Breast epithelium (tissue), 4 donors: ENCODE data around the gene RBBP8NL. TPM values are rescaled to one million over a fixed set of nuclear protein-coding genes. Genes with fewer than 3 reads are reported as not detected.

Experiments used
- DNase-seq, 2 donors: peaks; one replicate each; pipeline ENCODE4 v3.0.0-alpha.2; 2019; ENCODE audit warnings: low spot score in 2 of 2
- H3K27ac ChIP-seq, 2 donors: fragments of 200-600 bp; sonication (generic) in 1 of 2; one replicate each; pipeline ENCODE4 v1.5.1; 2016 to 2019; ENCODE audit warnings: mild to moderate bottlenecking in 1 of 2
- H3K27me3 ChIP-seq, 2 donors: fragments of 200-600 bp; sonication (generic) in 1 of 2; one replicate each; pipeline versions ENCODE4 v1.5.1 to v1.6.0; 2017 to 2019; ENCODE audit warnings: control low read depth in 1 of 2, mild to moderate bottlenecking in 1 of 2
- H3K36me3 ChIP-seq: fragments of 200-600 bp; one replicate; pipeline ENCODE4 v1.5.1; 2019
- H3K4me1 ChIP-seq, 2 donors: fragments of 200-600 bp; sonication (generic); one replicate each; pipeline ENCODE4 v1.5.1; 2016 to 2019; ENCODE audit warnings: control low read depth in 1 of 2
- H3K4me3 ChIP-seq, 3 donors: fragments of 200-600 bp; sonication (generic); 1 replicate in 2 of 3; 2 replicates in 1 of 3; pipeline ENCODE4 v1.5.1; 2016 to 2019; ENCODE audit warnings: mild to moderate bottlenecking in 3 of 3, moderate library complexity in 2 of 3
- H3K9me3 ChIP-seq, 2 donors: fragments of 200-600 bp; sonication (generic) in 1 of 2; one replicate each; pipeline ENCODE4 v1.5.1; 2016 to 2019; ENCODE audit warnings: control low read depth in 1 of 2
- CTCF ChIP-seq, 3 donors: fragments of 450-650 bp; IDR thresholded peaks; one replicate each; pipeline ENCODE4 v1.5.1; 2016 to 2017; ENCODE audit warnings: antibody characterized with exemption in 3 of 3, mild to moderate bottlenecking in 3 of 3, moderate library complexity in 3 of 3
- POLR2A ChIP-seq: fragments of 450-650 bp; IDR thresholded peaks from one replicate; pipeline ENCODE4 v1.6.1; 2016; ENCODE audit warnings: antibody characterized with exemption, mild to moderate bottlenecking, moderate library complexity
- POLR2AphosphoS5 ChIP-seq, 3 donors: sonication (generic); formaldehyde crosslinking; IDR thresholded peaks; one replicate each; pipeline ENCODE4 v1.6.1; 2017; ENCODE audit warnings: antibody characterized with exemption in 3 of 3
- intact Hi-C: fragments of 100-400 bp; cut with DNase I; formaldehyde crosslinking; loops from one replicate; pipeline ENCODE4 v1.15.1; 2023; ENCODE audit warnings: low total_unique reads
- total RNA-seq, 3 donors: library from RNA; depleted of rRNA; stranded (reverse); fragments of >200 nt; gene quantifications; one replicate each; pipeline ENCODE4 v1.1.0, GENCODE V29; 2016

RBBP8NL gene
- total RNA-seq, 3 donors from 2014 or later = 2.0 to 4.0 TPM; not detected in 1

GRCh38 chr20:62387219-62387913 lies 40.0 kb downstream of the RBBP8NL start:
- no peak for TF ChIP-seq POLR2AphosphoS5 (IDR thresholded peaks at IDR 0.05)
- no peak for TF ChIP-seq POLR2A
- TF ChIP-seq CTCF (IDR thresholded peaks at IDR 0.05) = no peak
- intact Hi-C loops = loop anchor here (5.0 kb wide), 1 partner anchor 85 kb away; the partner anchor contains the start of gene ADRM1
- no peaks in the 10 kb centered on the region for H3K36me3 ChIP-seq
- peak overlapping the region; percentile 87 to 96 (median 94) for H3K4me3 ChIP-seq
- H3K27me3 ChIP-seq = no peaks in the 10 kb centered on the region
- H3K27ac ChIP-seq = peak overlapping the region; percentile 96 to 97
- H3K9me3 ChIP-seq = no peaks in the 10 kb centered on the region
- peaks cover 0 to 13% of the 10 kb centered on the region in 2 donors for H3K4me1 ChIP-seq
- no peak for DNase-seq

DNA sequence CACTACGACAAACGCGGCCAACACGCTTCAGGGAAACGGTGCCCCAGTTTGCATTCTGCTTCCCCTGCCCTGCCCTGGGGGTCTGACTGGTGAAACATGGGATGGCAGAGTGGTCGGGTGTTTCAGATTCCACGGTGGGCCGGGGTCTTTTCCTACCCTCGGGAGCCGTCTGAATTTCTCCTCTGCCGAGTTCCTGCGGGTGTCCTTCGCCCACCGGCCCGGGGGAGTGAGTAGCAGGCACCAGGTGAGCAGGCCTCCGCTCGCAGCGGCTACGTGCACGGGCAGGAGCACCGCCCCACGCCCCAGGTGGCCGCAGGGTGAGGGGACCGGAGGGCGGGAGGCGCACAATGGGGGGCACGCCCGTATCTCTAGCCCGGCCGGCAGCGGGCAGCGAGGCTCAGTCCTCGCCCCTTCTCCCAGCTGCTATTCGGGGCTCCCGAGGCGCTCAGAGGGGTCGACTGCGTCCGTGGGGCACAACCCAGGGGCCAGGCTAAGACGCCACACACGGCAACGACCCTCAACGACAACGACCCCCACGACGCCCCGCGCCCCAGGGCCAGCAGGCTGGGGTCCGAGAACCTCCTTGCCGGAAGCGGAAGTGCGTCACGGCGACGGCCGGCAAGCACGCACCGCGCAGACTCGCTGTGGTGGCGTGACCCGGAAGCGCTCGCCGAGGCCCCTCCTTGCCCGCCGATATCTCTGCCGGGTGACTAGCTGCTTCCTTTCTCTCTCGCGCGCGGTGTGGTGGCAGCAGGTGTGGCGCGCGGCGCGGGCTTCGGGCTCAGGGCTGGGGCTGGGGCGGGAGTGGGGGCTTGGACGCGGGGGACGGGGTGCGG lies 40.7 kb downstream of the RBBP8NL start, which contains the start of gene RPS21:
RPS21 (plus strand) TSS at position 721 of the 836 bp plus-strand sequence. CDS start 236 bp downstream, outside the sequence.
- peak within 1 kb of the TSS; percentile 96 to 97 for H3K27ac ChIP-seq
- TF ChIP-seq POLR2A = peak; percentile 69
- peak; percentile 93 to 96 (median 94) for TF ChIP-seq POLR2AphosphoS5 (IDR thresholded peaks at IDR 0.05)
- no peak for TF ChIP-seq CTCF (IDR thresholded peaks at IDR 0.05)

GRCh38 chr20:62382306-62383198 lies 44.8 kb downstream of the RBBP8NL start:
- intact Hi-C loops = loop anchor here (5.0 kb wide), 1 partner anchor 1265 kb away; no protein-coding TSS in a partner anchor
- no peaks in the 10 kb centered on the region for H3K27me3 ChIP-seq
- no peaks in the 10 kb centered on the region for H3K9me3 ChIP-seq
- no peak overlapping the region for H3K4me3 ChIP-seq
- no peak for TF ChIP-seq POLR2A
- TF ChIP-seq CTCF (IDR thresholded peaks at IDR 0.05) = peak; percentile 71 to 87 (median 86)
- TF ChIP-seq POLR2AphosphoS5 (IDR thresholded peaks at IDR 0.05) = peak in 2 of 3 donors; percentile 18 to 44
- H3K27ac ChIP-seq = peak overlapping the region in 1 of 2 donors; percentile 32
- DNase-seq = peak; percentile 76 to 81
- no peaks in the 10 kb centered on the region for H3K36me3 ChIP-seq
- H3K4me1 ChIP-seq = peaks cover 2 to 4% of the 10 kb centered on the region in 2 donors

More for the DNA sequence above, 40.7 kb downstream of the RBBP8NL start, which contains the start of gene RPS21:
- Histone ChIP-seq H3K4me1 (peaks cover 0 to 13% of the 10 kb centered on the region in 2 donors), H3K4me3 (peak within 1 kb of the TSS; percentile 87 to 96 (median 94)), H3K36me3 (no peaks in the 10 kb centered on the region), H3K9me3 (no peaks in the 10 kb centered on the region), H3K27me3 (no peaks in the 10 kb centered on the region)
- DNase-seq = peak; percentile 92 to 94
- intact Hi-C loops = loop anchor here (5.0 kb wide), 1 partner anchor 84 kb away; the partner anchor contains the start of gene ADRM1

- no peak for DNase-seq
- Histone ChIP-seq H3K4me3 (no peak overlapping the region), H3K4me1 (peaks cover 3 to 4% of the 10 kb centered on the region in 2 donors), H3K27ac (peak overlapping the region; percentile 68 to 79), H3K27me3 (no peaks in the 10 kb centered on the region), H3K9me3 (no peaks in the 10 kb centered on the region), H3K36me3 (no peaks in the 10 kb centered on the region)
- TF ChIP-seq POLR2A = no peak
- no peak for TF ChIP-seq POLR2AphosphoS5 (IDR thresholded peaks at IDR 0.05)
- no peak for TF ChIP-seq CTCF (IDR thresholded peaks at IDR 0.05)
- intact Hi-C loops = loop anchor here (5.0 kb wide), 1 partner anchor 1265 kb away; no protein-coding TSS in a partner anchor
These were observed 45.5 kb downstream of the RBBP8NL start for GRCh38 chr20:62381842-62382241.
